ENCODE measurements around the gene MAML3. TPM values are rescaled to one million over a fixed set of nuclear protein-coding genes. Genes with fewer than 3 reads are reported as not detected.

Gene MAML3
- total and polyA plus RNA-seq, 10 donors, result 0.63 to 18.4 (median 12.7) TPM

DNA sequence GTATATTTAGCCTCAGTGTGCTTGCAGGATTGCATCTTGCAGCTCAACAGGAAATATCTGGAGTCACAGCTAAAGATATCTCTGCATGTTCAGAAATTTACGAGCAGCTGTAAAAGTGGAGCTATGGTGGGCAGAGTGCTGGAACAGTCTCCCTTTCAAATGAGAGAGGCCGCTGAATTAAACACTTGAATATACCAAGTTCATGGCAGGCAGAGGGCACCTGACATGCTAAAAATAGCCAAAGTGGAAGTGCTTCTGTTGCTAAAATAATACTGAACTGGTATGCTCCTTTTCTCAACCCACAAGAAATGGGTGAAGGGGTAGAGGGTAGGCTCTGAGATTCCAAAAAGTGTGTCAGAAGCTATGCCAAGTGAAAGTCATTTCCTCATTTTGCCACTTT, 390.3 kb downstream of the MAML3 start:
- DNase-seq, result no peak

GRCh38 chr4:139763205-139763604, 390.8 kb downstream of the MAML3 start:
- Histone ChIP-seq H3K4me3 (peak overlapping the region in 5 of 8 donors; percentile 18 to 50 (median 34)), H3K36me3 (no peaks in the 10 kb centered on the region), H3K4me1 (peaks cover 23 to 67% (median 37%) of the 10 kb centered on the region in 6 donors), H3K27ac (peak overlapping the region in 7 of 8 donors; percentile 4 to 75 (median 61)), H3K27me3 (replicated peaks in 1 of 7) (no peaks in the 10 kb centered on the region), H3K9me3 (no peaks in the 10 kb centered on the region)
- intact Hi-C loops (cut with DNase I; ENCODE audit: low total_unique reads), result no loop called here
- no peak for DNase-seq
- TF ChIP-seq POLR2A (IDR thresholded peaks at IDR 0.05), result no peak
- no peak for TF ChIP-seq POLR2AphosphoS5 (IDR thresholded peaks at IDR 0.05)
- TF ChIP-seq, protein P1, sequence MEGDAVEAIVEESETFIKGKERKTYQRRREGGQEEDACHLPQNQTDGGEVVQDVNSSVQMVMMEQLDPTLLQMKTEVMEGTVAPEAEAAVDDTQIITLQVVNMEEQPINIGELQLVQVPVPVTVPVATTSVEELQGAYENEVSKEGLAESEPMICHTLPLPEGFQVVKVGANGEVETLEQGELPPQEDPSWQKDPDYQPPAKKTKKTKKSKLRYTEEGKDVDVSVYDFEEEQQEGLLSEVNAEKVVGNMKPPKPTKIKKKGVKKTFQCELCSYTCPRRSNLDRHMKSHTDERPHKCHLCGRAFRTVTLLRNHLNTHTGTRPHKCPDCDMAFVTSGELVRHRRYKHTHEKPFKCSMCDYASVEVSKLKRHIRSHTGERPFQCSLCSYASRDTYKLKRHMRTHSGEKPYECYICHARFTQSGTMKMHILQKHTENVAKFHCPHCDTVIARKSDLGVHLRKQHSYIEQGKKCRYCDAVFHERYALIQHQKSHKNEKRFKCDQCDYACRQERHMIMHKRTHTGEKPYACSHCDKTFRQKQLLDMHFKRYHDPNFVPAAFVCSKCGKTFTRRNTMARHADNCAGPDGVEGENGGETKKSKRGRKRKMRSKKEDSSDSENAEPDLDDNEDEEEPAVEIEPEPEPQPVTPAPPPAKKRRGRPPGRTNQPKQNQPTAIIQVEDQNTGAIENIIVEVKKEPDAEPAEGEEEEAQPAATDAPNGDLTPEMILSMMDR (IDR thresholded peaks at IDR 0.05 in 8 of 11, conservative IDR thresholded peaks at IDR 0.05 in 3 of 11), result no peak
- WGBS, 5 donors, result 21 to 33% (median 23%) methylated on average over 6 of the region's 6 CpGs

More for the DNA sequence above, 390.3 kb downstream of the MAML3 start:
- Histone ChIP-seq H3K27me3 (replicated peaks in 1 of 7) (no peaks in the 10 kb centered on the region), H3K4me3 (peak overlapping the region in 6 of 8 donors; percentile 9 to 50 (median 31)), H3K9me3 (no peaks in the 10 kb centered on the region), H3K4me1 (peaks cover 23 to 67% (median 37%) of the 10 kb centered on the region in 6 donors), H3K36me3 (no peaks in the 10 kb centered on the region), H3K27ac (peak overlapping the region in 6 of 8 donors; percentile 11 to 75 (median 64))
- TF ChIP-seq POLR2AphosphoS5 (IDR thresholded peaks at IDR 0.05) (no peak), POLR2A (IDR thresholded peaks at IDR 0.05) (no peak)
- intact Hi-C loops (cut with DNase I; ENCODE audit: low total_unique reads), result no loop called here
- 10 to 15% (median 11%) methylated on average over 2 of the region's 2 CpGs for WGBS, 5 donors

DNA sequence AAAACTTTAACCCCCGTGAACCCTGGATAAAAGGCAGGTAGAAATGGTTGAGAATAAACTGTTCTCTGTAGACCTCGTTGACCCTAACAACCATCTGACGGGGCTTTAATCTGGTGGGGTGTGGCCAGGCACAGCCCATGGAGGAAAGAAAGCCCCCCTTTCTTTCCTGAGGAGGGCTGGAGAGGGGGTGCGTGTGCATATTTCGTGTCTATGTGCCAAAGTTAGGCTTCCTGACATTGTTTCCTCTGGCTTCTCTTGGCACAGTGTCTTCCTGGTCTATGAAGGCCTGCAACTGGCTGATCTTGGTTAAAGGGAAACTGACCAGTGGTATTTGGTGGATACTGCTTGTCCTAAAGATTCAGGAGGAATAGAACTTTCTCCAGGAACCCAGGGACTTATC, 391.3 kb downstream of the MAML3 start:
- Histone ChIP-seq H3K27me3 (replicated peaks in 1 of 7) (no peaks in the 10 kb centered on the region), H3K4me1 (peaks cover 23 to 66% (median 37%) of the 10 kb centered on the region in 6 donors), H3K36me3 (no peaks in the 10 kb centered on the region), H3K4me3 (peak overlapping the region in 5 of 8 donors; percentile 18 to 50 (median 34)), H3K9me3 (no peaks in the 10 kb centered on the region), H3K27ac (peak overlapping the region in 7 of 8 donors; percentile 4 to 75 (median 61))
- intact Hi-C loops (cut with DNase I; ENCODE audit: low total_unique reads), result no loop called here
- WGBS, 5 donors, result 14 to 27% (median 19%) methylated on average over 5 of the region's 5 CpGs
- peak in 1 of 3 donors; percentile 64 for TF ChIP-seq POLR2AphosphoS5 (IDR thresholded peaks at IDR 0.05)
- no peak for TF ChIP-seq POLR2A (IDR thresholded peaks at IDR 0.05)
- DNase-seq, result no peak

DNA sequence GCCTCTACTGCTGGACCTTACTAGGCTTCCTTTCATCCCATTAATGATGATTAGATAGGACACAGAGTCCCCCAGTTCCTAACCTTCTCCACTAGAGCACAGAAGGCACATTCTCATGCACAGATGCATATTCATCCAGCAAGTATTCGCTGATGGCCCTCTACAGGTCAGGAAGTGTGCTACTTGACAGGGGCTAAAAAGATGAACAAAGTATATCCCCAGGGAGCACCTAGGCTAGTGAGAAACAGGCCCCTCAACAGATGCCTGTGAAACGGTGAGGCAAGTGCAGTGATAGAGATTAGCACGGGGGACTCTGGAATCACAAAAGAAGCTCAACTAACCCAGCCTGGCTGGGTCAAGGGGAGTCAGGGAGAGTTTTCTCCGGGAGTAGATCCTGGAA, 392.5 kb downstream of the MAML3 start:
- Histone ChIP-seq H3K4me3 (no peak overlapping the region), H3K4me1 (peaks cover 23 to 54% (median 35%) of the 10 kb centered on the region in 6 donors), H3K9me3 (no peaks in the 10 kb centered on the region), H3K27ac (no peak overlapping the region), H3K27me3 (replicated peaks in 1 of 7) (no peaks in the 10 kb centered on the region), H3K36me3 (no peaks in the 10 kb centered on the region)
- DNase-seq, result no peak
- intact Hi-C loops (cut with DNase I; ENCODE audit: low total_unique reads), result no loop called here
- WGBS, 5 donors, result 30 to 48% (median 39%) methylated on average over 4 of the region's 4 CpGs
- TF ChIP-seq, protein P1 (IDR thresholded peaks at IDR 0.05 in 8 of 11, conservative IDR thresholded peaks at IDR 0.05 in 3 of 11), result no peak
- TF ChIP-seq POLR2AphosphoS5 (IDR thresholded peaks at IDR 0.05), result no peak
- TF ChIP-seq POLR2A (IDR thresholded peaks at IDR 0.05), result no peak

- H3K4me3 ChIP-seq, result no peak overlapping the region
- H3K36me3 ChIP-seq, result no peaks in the 10 kb centered on the region
- DNase-seq, result no peak
- intact Hi-C loops (cut with DNase I; ENCODE audit: low total_unique reads), result no loop called here
- no peaks in the 10 kb centered on the region for H3K9me3 ChIP-seq
- H3K27me3 ChIP-seq (replicated peaks in 1 of 7), result no peaks in the 10 kb centered on the region
- H3K27ac ChIP-seq, result no peak overlapping the region
- peaks cover 23 to 45% (median 33%) of the 10 kb centered on the region in 6 donors for H3K4me1 ChIP-seq
- no peak for TF ChIP-seq POLR2AphosphoS5 (IDR thresholded peaks at IDR 0.05)
- TF ChIP-seq POLR2A (IDR thresholded peaks at IDR 0.05), result no peak
- TF ChIP-seq, protein P1 (IDR thresholded peaks at IDR 0.05 in 8 of 11, conservative IDR thresholded peaks at IDR 0.05 in 3 of 11), result no peak
- WGBS, 5 donors, result 71 to 86% (median 82%) methylated on average over 4 of the region's 4 CpGs
Measured at GRCh38 chr4:139760567-139760966, 393.4 kb downstream of the MAML3 start.

Data from spleen (tissue), 11 donors.